ENCODE data around the gene STPG3. TPM values are rescaled to one million over a fixed set of nuclear protein-coding genes. Genes with fewer than 3 reads are reported as not detected.
A peak's percentile ranks its signal among the peaks of the same experiment; 100 is the strongest.

STPG3 gene
- total RNA-seq, 2 experiments from 2014 or later: not detected

DNA sequence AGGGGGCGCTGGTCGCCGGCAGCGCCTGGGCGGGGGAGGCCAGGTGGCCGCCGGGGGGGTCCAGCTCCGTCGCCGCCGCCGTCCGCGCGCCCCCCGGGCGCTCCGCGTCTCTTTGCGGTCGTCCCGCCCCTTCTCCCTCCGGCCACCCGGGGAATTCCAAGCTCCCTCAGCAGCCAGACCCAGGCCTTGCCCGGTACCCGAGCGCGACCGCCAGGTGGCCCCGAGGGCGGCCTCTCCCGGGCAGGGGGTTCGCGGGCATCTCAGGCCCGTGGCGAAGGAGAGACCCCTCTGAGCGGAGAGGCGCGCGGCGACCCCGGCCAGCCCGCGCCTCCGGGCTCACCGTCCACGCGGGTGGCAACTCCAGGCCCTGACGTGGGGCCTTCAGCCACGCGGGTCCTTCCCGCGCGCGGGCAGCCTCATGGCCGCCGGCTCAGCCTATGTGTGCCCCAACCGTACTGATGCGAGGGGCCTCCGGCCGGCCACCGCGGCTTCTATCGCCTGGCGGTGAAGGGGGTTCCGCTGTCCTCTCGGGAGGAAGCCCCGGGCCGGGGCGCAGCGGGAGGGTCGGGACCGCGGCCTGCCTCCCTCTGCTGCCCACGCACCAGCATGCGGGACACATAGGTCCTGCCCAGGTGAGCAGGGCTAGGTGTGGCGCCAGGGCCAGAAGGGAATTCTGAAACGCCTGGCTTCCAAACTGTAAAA lies 51.5 kb downstream of the STPG3 start:
- POLR2A ChIA-PET: interaction anchor here (0.6 kb wide), 1 partner anchor 98 kb away, joined by 4 read pairs; no protein-coding TSS in a partner anchor
- CTCF ChIA-PET: interaction anchor here (0.5 to 1.3 kb wide), 6 partner anchors 9 to 898 kb away, joined by 3 to 6 read pairs (median 3); no protein-coding TSS in a partner anchor
- H3K27ac Mint-ChIP-seq: no peak overlapping the region
- no peaks in the 10 kb centered on the region for H3K9me3 Mint-ChIP-seq (ENCODE audit: low read depth)
- peaks cover 9% of the 10 kb centered on the region for H3K27me3 Mint-ChIP-seq
- peaks cover 16% of the 10 kb centered on the region for H3K4me1 Mint-ChIP-seq
- DNase-seq: no peak
- ATAC-seq: peak; percentile 40
- peak overlapping the region; percentile 28 for H3K4me3 Mint-ChIP-seq
- no peaks in the 10 kb centered on the region for H3K36me3 Mint-ChIP-seq (ENCODE audit: low read depth)
- intact Hi-C loops (cut with DNase I, micrococcal nuclease): loop anchor here in 1 of 2 experiments (1.0 to 2.0 kb wide), 5 partner anchors 24 to 303 kb away; partner anchors contain the start of genes ARRDC1, EXD3 and NOXA1

Other genes starting within 250 kb of the STPG3 start
- 10 to 100 TPM; 20.4 to 23.7 TPM for gene ABCA2, start 223.0 kb upstream of the STPG3 start, total RNA-seq
- gene FUT7, start 219.2 kb upstream of the STPG3 start, total RNA-seq: 1 to 10 TPM; 1.3 to 1.6 TPM
- gene NPDC1, start 205.1 kb upstream of the STPG3 start, total RNA-seq: 10 to 100 TPM; 21.0 to 23.1 TPM
- gene ENTPD2, start 197.2 kb upstream of the STPG3 start, total RNA-seq: under 1 TPM in 1 of 2 experiments, not detected in 1; 0.19 TPM
- gene SAPCD2, start 180.7 kb upstream of the STPG3 start, total RNA-seq: 1 to 10 TPM; 6.4 to 8.8 TPM
- gene UAP1L1, start 173.8 kb upstream of the STPG3 start, total RNA-seq: 10 to 100 TPM; 12.5 to 14.4 TPM
- gene MAN1B1, start 164.3 kb upstream of the STPG3 start, total RNA-seq: 10 to 100 TPM; 21.6 to 26.7 TPM
- gene DPP7, start 136.6 kb upstream of the STPG3 start, total RNA-seq: 100 to 1,000 TPM; 188 to 204 TPM
- gene GRIN1, start 112.1 kb upstream of the STPG3 start, total RNA-seq: under 1 TPM in 1 of 2 experiments, not detected in 1; 0.14 TPM
- not detected for gene LRRC26, start 81.2 kb upstream of the STPG3 start, total RNA-seq
- not detected for gene TMEM210, start 79.2 kb upstream of the STPG3 start, total RNA-seq
- 10 to 100 TPM; 30.8 to 38.4 TPM for gene ANAPC2, start 62.7 kb upstream of the STPG3 start, total RNA-seq
- 10 to 100 TPM; 53.6 to 58.6 TPM for gene SSNA1, start 62.6 kb upstream of the STPG3 start, total RNA-seq
- gene TPRN, start 50.5 kb upstream of the STPG3 start, total RNA-seq: 1 to 10 TPM; 5.6 to 5.8 TPM
- 10 to 100 TPM; 25.0 to 30.7 TPM for gene TMEM203, start 45.6 kb upstream of the STPG3 start, total RNA-seq
- gene NDOR1, start 45.6 kb upstream of the STPG3 start, total RNA-seq: 10 to 100 TPM; 27.0 to 27.8 TPM
- gene RNF208, start 29.0 kb upstream of the STPG3 start, total RNA-seq: 1 to 10 TPM; 7.1 to 8.9 TPM
- gene CYSRT1, start 26.1 kb upstream of the STPG3 start, total RNA-seq: under 1 TPM; 0.23 to 0.42 TPM
- gene RNF224, start 23.8 kb upstream of the STPG3 start, total RNA-seq: not detected
- gene SLC34A3, start 20.4 kb upstream of the STPG3 start, total RNA-seq: not detected
- 100 to 1,000 TPM; 264 to 278 TPM for gene TUBB4B, start 10.0 kb upstream of the STPG3 start, total RNA-seq
- 10 to 100 TPM; 41.4 to 54.1 TPM for gene NELFB, start 4.0 kb downstream of the STPG3 start, total RNA-seq
- gene TOR4A, start 26.4 kb downstream of the STPG3 start, total RNA-seq: 1 to 10 TPM; 2.6 to 3.4 TPM
- 1 to 10 TPM; 2.1 TPM for gene NRARP, start 51.0 kb downstream of the STPG3 start, total RNA-seq
- gene EXD3, start 171.9 kb downstream of the STPG3 start, total RNA-seq: 1 to 10 TPM; 6.7 to 7.1 TPM
- gene NOXA1, start 172.1 kb downstream of the STPG3 start, total RNA-seq: 1 to 10 TPM in 1 of 2 experiments, under 1 TPM in 1; 0.97 to 1.7 TPM
- gene ENTPD8, start 190.1 kb downstream of the STPG3 start, total RNA-seq: not detected
- 10 to 100 TPM; 63.6 to 65.0 TPM for gene NSMF, start 208.0 kb downstream of the STPG3 start, total RNA-seq

Data from activated CD4-positive, alpha-beta T cell treated with anti-CD3 and anti-CD28 coated beads for 36 hours (primary cell).